HG03439 (cell line): Measurements from ENCODE around the gene CBY1.

Experiments used
- ATAC-seq: cut with Tn5 transposase; IDR thresholded peaks from one replicate; pipeline ENCODE4 v1.9.1; 2021; ENCODE audit warnings: mild to moderate bottlenecking, moderate library complexity; ENCODE audit not compliant: unreplicated experiment

Gene CBY1

GRCh38 chr22:38645430-38645829 lies 11.0 kb upstream of the CBY1 start:
- ATAC-seq = no peak

GRCh38 chr22:38649841-38650522 lies 6.5 kb upstream of the CBY1 start:
- no peak for ATAC-seq

- no peak for ATAC-seq
Observed at GRCh38 chr22:38652859-38653258, 3.6 kb upstream of the CBY1 start.

GRCh38 chr22:38653741-38654140 lies 2.7 kb upstream of the CBY1 start:
- no peak for ATAC-seq

- ATAC-seq = no peak
Observed at GRCh38 chr22:38655519-38656255, 751 bp upstream of the CBY1 start.

GRCh38 chr22:38657045-38657909 lies 839 bp downstream of the CBY1 start:
- ATAC-seq = peak; percentile 40

GRCh38 chr22:38674888-38675287 lies 18.4 kb downstream of the CBY1 start:
- no peak for ATAC-seq

- no peak for ATAC-seq
Observed at GRCh38 chr22:38675833-38676232, 19.4 kb downstream of the CBY1 start.

- ATAC-seq = peak; percentile 85
Observed at GRCh38 chr22:38681582-38682335, 25.3 kb downstream of the CBY1 start, which contains the start of gene TOMM22. TSS of gene TOMM22 (plus strand) at chr22:38681957. CDS start at chr22:38681979, 22 bp downstream.

- no peak for ATAC-seq
Observed at GRCh38 chr22:38684895-38685294, 28.5 kb downstream of the CBY1 start.

- no peak for ATAC-seq
Observed at GRCh38 chr22:38685761-38686160, 29.3 kb downstream of the CBY1 start.

GRCh38 chr22:38689651-38690050 lies 33.2 kb downstream of the CBY1 start:
- no peak for ATAC-seq

- ATAC-seq = no peak
Observed at GRCh38 chr22:38694049-38694448, 37.6 kb downstream of the CBY1 start.

GRCh38 chr22:38694940-38695339 lies 38.5 kb downstream of the CBY1 start:
- no peak for ATAC-seq

GRCh38 chr22:38696606-38697424 lies 40.4 kb downstream of the CBY1 start:
- ATAC-seq = no peak

- ATAC-seq = no peak
Observed at GRCh38 chr22:38697425-38698089, 41.1 kb downstream of the CBY1 start.

GRCh38 chr22:38698407-38699094 lies 42.1 kb downstream of the CBY1 start:
- ATAC-seq = no peak

- ATAC-seq = no peak
Observed at GRCh38 chr22:38699143-38699542, 42.7 kb downstream of the CBY1 start.

- no peak for ATAC-seq
Observed at GRCh38 chr22:38699784-38700183, 43.3 kb downstream of the CBY1 start.
